H1 (cell line): ENCODE data around the gene SMPX. TPM values are rescaled to one million over a fixed set of nuclear protein-coding genes. Genes with fewer than 3 reads are reported as not detected.

ENCODE experiments used
- CTCF ChIA-PET: fragments of 300-600 bp; sonication (Branson Sonifier 250); formaldehyde crosslinking; loops from one replicate; lab custom pipeline; 2021; ENCODE audit not compliant: partially characterized antibody; lab: Charles Lee
- POLR2A ChIA-PET: fragments of 300-600 bp; sonication (Branson Sonifier 250); formaldehyde crosslinking; loops from one replicate; lab custom pipeline; 2021; ENCODE audit warnings: inconsistent platforms; ENCODE audit not compliant: partially characterized antibody; lab: Charles Lee
- DNase-seq, 2 experiments: peaks; one replicate each; pipeline versions ENCODE4 v3.0.0 to v3.0.0-alpha.2; 2010 to 2022; ENCODE audit warnings: low spot score in 2 of 2, low read depth in 1 of 2, mixed read lengths in 1 of 2
- FAIRE-seq: peaks from 2 replicates; lab custom pipeline; 2011; peaks lifted over from hg19 to GRCh38; lab: Jason Lieb, UNC
- H2AFZ ChIP-seq: 2 replicates; pipeline ENCODE4 v1.8.1; 2012; ENCODE audit warnings: low read length, inconsistent platforms
- H2AK5ac ChIP-seq: 2 replicates; pipeline ENCODE4 v1.6.1; 2013; ENCODE audit warnings: low read depth, low read length
- H2BK120ac ChIP-seq: replicated peaks from 2 replicates; pipeline ENCODE3; 2013; ENCODE audit warnings: low read depth, low read length, inconsistent platforms
- H2BK12ac ChIP-seq: 2 replicates; pipeline ENCODE4 v1.6.1; 2013; ENCODE audit warnings: low read depth, low read length
- H2BK15ac ChIP-seq: 2 replicates; pipeline ENCODE4 v1.6.1; 2013; ENCODE audit warnings: low read length
- H2BK20ac ChIP-seq: 2 replicates; pipeline ENCODE4 v1.6.1; 2013; ENCODE audit warnings: low read length
- H2BK5ac ChIP-seq: 2 replicates; pipeline ENCODE4 v1.6.1; 2013; ENCODE audit warnings: low read depth, low read length
- H3K14ac ChIP-seq: 2 replicates; pipeline ENCODE4 v1.6.1; 2013; ENCODE audit warnings: inconsistent platforms; ENCODE audit not compliant: insufficient read length
- H3K18ac ChIP-seq: 2 replicates; pipeline ENCODE4 v1.6.1; 2013; ENCODE audit warnings: low read length; ENCODE audit errors: extremely low read depth
- H3K23ac ChIP-seq: 2 replicates; pipeline ENCODE4 v1.6.1; 2013; ENCODE audit warnings: inconsistent platforms; ENCODE audit not compliant: insufficient read length
- H3K23me2 ChIP-seq: 2 replicates; pipeline ENCODE4 v1.6.1; 2013; ENCODE audit warnings: low read depth, low read length
- H3K27ac ChIP-seq: 2 replicates; pipeline ENCODE4 v1.6.1; 2011; ENCODE audit warnings: low read depth, low read length, inconsistent platforms
- H3K27me3 ChIP-seq, 4 experiments: replicated peaks in 1 of 4; 1 replicate in 1 of 4; 2 replicates in 3 of 4; pipeline versions ENCODE4 v1.6.1 to v1.8.1; 2011 to 2013; ENCODE audit warnings: low read length in 3 of 4, mild to moderate bottlenecking in 3 of 4, inconsistent platforms in 2 of 4, mixed read lengths in 2 of 4, moderate library complexity in 1 of 4; ENCODE audit not compliant: control insufficient read depth in 3 of 4, insufficient read depth in 3 of 4; ENCODE audit errors: extremely low read depth in 1 of 4
- H3K36me3 ChIP-seq, 4 experiments: 2 replicates each; pipeline versions ENCODE4 v1.6.1 to v1.8.1; 2011 to 2013; ENCODE audit warnings: mild to moderate bottlenecking in 4 of 4, low read length in 3 of 4, moderate library complexity in 2 of 4, control low read depth in 1 of 4, inconsistent platforms in 1 of 4; ENCODE audit not compliant: insufficient read depth in 4 of 4, control insufficient read depth in 2 of 4
- H3K4ac ChIP-seq: replicated peaks from 2 replicates; pipeline ENCODE3; 2013; ENCODE audit warnings: low read length, low read depth, mixed read lengths, inconsistent platforms; ENCODE audit not compliant: insufficient read length
- H3K4me1 ChIP-seq, 4 experiments: replicated peaks in 1 of 4; 1 replicate in 1 of 4; 2 replicates in 3 of 4; pipeline versions ENCODE4 v1.6.1 to v1.8.1; 2011 to 2013; ENCODE audit warnings: low read length in 3 of 4, inconsistent platforms in 2 of 4, mixed read lengths in 1 of 4; ENCODE audit not compliant: insufficient read depth in 4 of 4, control insufficient read depth in 3 of 4
- H3K4me2 ChIP-seq, 2 experiments: 2 replicates each; pipeline versions ENCODE4 v1.6.1 to v1.8.1; 2011 to 2013; ENCODE audit warnings: low read depth in 2 of 2, low read length in 2 of 2, control low read depth in 1 of 2, inconsistent platforms in 1 of 2, mild to moderate bottlenecking in 1 of 2; ENCODE audit not compliant: insufficient read depth in 1 of 2
- H3K4me3 ChIP-seq, 4 experiments: fragments of 200-600, 300-600 bp in 1 of 4; sonication (generic), shearing (Covaris generic), sonication (Bioruptor Twin) in 1 of 4; 2 replicates each; pipeline versions ENCODE4 v1.5.1 to v1.8.1; 2011 to 2016; ENCODE audit warnings: low read length in 4 of 4, low read depth in 3 of 4, control low read depth in 2 of 4, inconsistent platforms in 2 of 4, mild to moderate bottlenecking in 2 of 4, mixed read lengths in 1 of 4, moderate library complexity in 1 of 4; ENCODE audit not compliant: insufficient read depth in 2 of 4; ENCODE audit errors: extremely low read depth in 1 of 4
- H3K56ac ChIP-seq: replicated peaks from 2 replicates; pipeline ENCODE3; 2013; ENCODE audit warnings: low read depth, mild to moderate bottlenecking, mixed read lengths, low read length, inconsistent platforms; ENCODE audit not compliant: insufficient read length
- H3K79me1 ChIP-seq: 2 replicates; pipeline ENCODE4 v1.6.1; 2013; ENCODE audit warnings: low read depth, low read length, control low read depth
- H3K79me2 ChIP-seq, 2 experiments: 2 replicates each; pipeline versions ENCODE4 v1.6.1 to v1.8.1; 2012 to 2013; ENCODE audit warnings: low read length in 2 of 2, mild to moderate bottlenecking in 2 of 2, inconsistent platforms in 1 of 2; ENCODE audit not compliant: insufficient read depth in 2 of 2, control insufficient read depth in 1 of 2
- H3K9ac ChIP-seq, 4 experiments: replicated peaks in 1 of 4; 1 replicate in 1 of 4; 2 replicates in 3 of 4; pipeline versions ENCODE4 v1.6.1 to v1.8.1; 2011 to 2013; ENCODE audit warnings: low read depth in 3 of 4, low read length in 3 of 4, control low read depth in 2 of 4, mild to moderate bottlenecking in 2 of 4, moderate library complexity in 2 of 4, inconsistent platforms in 1 of 4; ENCODE audit errors: extremely low read depth in 1 of 4
- H3K9me3 ChIP-seq, 2 experiments: 2 replicates each; pipeline versions ENCODE4 v1.6.1 to v1.8.1; 2012 to 2013; ENCODE audit warnings: mild to moderate bottlenecking in 2 of 2, moderate library complexity in 2 of 2, control low read depth in 1 of 2, inconsistent platforms in 1 of 2, low read depth in 1 of 2, low read length in 1 of 2, mixed read lengths in 1 of 2; ENCODE audit not compliant: insufficient read depth in 2 of 2
- H4K20me1 ChIP-seq, 2 experiments: replicated peaks in 1 of 2; 2 replicates each; pipeline versions ENCODE3 to v1.8.1; 2011 to 2013; ENCODE audit warnings: inconsistent platforms in 2 of 2, low read length in 2 of 2, mild to moderate bottlenecking in 1 of 2; ENCODE audit not compliant: insufficient read depth in 2 of 2, control insufficient read depth in 1 of 2
- H4K5ac ChIP-seq: 2 replicates; pipeline ENCODE4 v1.6.1; 2013; ENCODE audit warnings: low read length, low read depth, mixed read lengths, inconsistent platforms; ENCODE audit not compliant: insufficient read length
- H4K8ac ChIP-seq: 2 replicates; pipeline ENCODE4 v1.8.0; 2013; ENCODE audit warnings: mild to moderate bottlenecking, moderate library complexity, low read length, inconsistent platforms; ENCODE audit not compliant: insufficient read depth; ENCODE audit errors: extremely low read depth
- H4K91ac ChIP-seq: replicated peaks from 2 replicates; pipeline ENCODE3; 2013; ENCODE audit warnings: low read length, mixed read lengths, inconsistent platforms; ENCODE audit not compliant: insufficient read length
- CEBPB ChIP-seq: IDR thresholded peaks from 2 replicates; pipeline ENCODE4 v1.6.1; 2012; ENCODE audit warnings: low read depth, low read length
- EP300 ChIP-seq, 2 experiments: IDR thresholded peaks; 1 replicate in 1 of 2; 2 replicates in 1 of 2; pipeline ENCODE4 v1.6.1; 2011 to 2012; ENCODE audit warnings: low read depth in 2 of 2, low read length in 2 of 2, mild to moderate bottlenecking in 2 of 2, borderline replicate concordance in 1 of 2, inconsistent platforms in 1 of 2, moderate library complexity in 1 of 2
- PHF8 ChIP-seq: fragments of 200-600 bp; sonication (generic); conservative IDR thresholded peaks from 2 replicates; pipeline ENCODE4 v1.7.1; 2012; ENCODE audit warnings: low read depth, mild to moderate bottlenecking, inconsistent platforms, low read length, moderate library complexity
- RNF2 ChIP-seq: fragments of 200-900, 300-1000 bp; sonication (generic); IDR thresholded peaks from 2 replicates; pipeline ENCODE4 v1.7.1; 2016; ENCODE audit warnings: borderline replicate concordance, low read depth, mild to moderate bottlenecking, antibody characterized with exemption, low read length; ENCODE audit not compliant: poor library complexity, severe bottlenecking; ENCODE audit errors: missing control alignments
- WGBS, 2 experiments: shearing (Covaris generic) in 1 of 2; methylation state at CpG; one replicate each; pipeline versions ENCODE4 v1.1.6 to v1.1.7; 2013 to 2015; ENCODE audit warnings: low lambda C conversion rate in 2 of 2, mixed read lengths in 2 of 2, inconsistent platforms in 1 of 2, low coverage in 1 of 2, missing lambda C conversion rate in 1 of 2; ENCODE audit not compliant: insufficient replicate concordance in 2 of 2, insufficient coverage in 1 of 2, insufficient read length in 1 of 2; ENCODE audit errors: extremely low coverage in 1 of 2, missing lambda C conversion rate in 1 of 2; 5-methylcytosine and 5-hydroxymethylcytosine counted together
- polyA plus RNA-seq, 7 experiments: library from polyadenylated mRNA; depleted of rRNA in 3 of 7; stranded (reverse) in 5 of 7; unstranded in 2 of 7; fragments of >200 nt in 5 of 7; fragments of 200-250 nt in 2 of 7; gene quantifications; 1 replicate in 5 of 7; 2 replicates in 1 of 7; 4 replicates in 1 of 7; pipeline versions ENCODE4 v1.2.1 to v1.2.3, GENCODE V29; 2011 to 2013; ENCODE audit warnings: missing spikeins in 2 of 7, mixed read lengths in 2 of 7
- total RNA-seq: library from RNA; stranded (reverse); fragmentation: NEBNext Ultra II Directional; extraction: Animal tissue kit (Norgen Biotek cat#: 25700); gene quantifications from 2 replicates; pipeline ENCODE4 v1.2.1, GENCODE V29; 2021
- TF ChIP-seq, protein P1 (sequence below): IDR thresholded peaks from 2 replicates; pipeline ENCODE4 v1.6.1; 2011; ENCODE audit warnings: low read depth, mild to moderate bottlenecking, low read length; ENCODE audit not compliant: insufficient read depth

The SMPX gene
- total and polyA plus RNA-seq, 2 of the 8 experiments (the other 6 are each of a cell fraction or from before 2014, with no cell fraction given): not detected

DNA sequence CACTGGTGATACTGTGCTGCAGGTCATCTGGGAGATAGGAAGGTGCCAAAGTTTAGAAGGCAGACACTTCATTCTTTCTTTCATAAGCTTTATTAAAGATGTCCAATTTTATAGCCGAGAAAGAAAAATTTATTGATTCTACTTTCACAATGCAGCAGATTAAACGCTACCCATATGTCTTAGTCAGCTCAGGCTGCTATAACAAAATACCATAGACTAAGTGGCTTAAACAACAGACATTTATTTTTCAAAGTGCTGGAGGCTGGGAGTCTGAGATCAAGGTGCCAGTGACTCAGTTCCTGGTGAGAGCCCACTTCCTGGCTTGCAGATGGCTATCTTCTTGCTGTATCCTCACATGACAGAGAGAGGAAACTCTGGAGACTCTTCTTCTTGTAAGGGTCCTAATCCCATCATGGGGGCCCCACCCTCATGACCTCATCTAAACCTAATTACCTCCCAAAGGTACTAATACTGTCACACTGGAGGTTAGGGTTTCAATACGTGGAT lies 66.4 kb downstream of the SMPX start:
- Histone ChIP-seq H2BK20ac (no peak overlapping the region), H3K4me2 (no peak overlapping the region), H3K79me1 (no peaks in the 10 kb centered on the region), H3K9ac (no peak overlapping the region), H3K27ac (no peak overlapping the region), H3K36me3 (no peaks in the 10 kb centered on the region), H4K20me1 (no peaks in the 10 kb centered on the region), H3K9me3 (no peaks in the 10 kb centered on the region)
- no peak for TF ChIP-seq CEBPB
- no peak for TF ChIP-seq PHF8
- no peak for TF ChIP-seq RNF2
- TF ChIP-seq, protein P1, sequence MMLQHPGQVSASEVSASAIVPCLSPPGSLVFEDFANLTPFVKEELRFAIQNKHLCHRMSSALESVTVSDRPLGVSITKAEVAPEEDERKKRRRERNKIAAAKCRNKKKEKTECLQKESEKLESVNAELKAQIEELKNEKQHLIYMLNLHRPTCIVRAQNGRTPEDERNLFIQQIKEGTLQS: no peak
- no peak for TF ChIP-seq EP300 (IDR thresholded peaks at IDR 0.05; ENCODE audit: borderline replicate concordance in 1 of 2, low read depth in 2 of 2, low read length in 2 of 2)
- TF ChIP-seq, all 59 proteins: peak for 0
- H3K23ac ChIP-seq: no peak overlapping the region
- H2AFZ ChIP-seq: no peak overlapping the region
- no peak overlapping the region for H2BK15ac ChIP-seq
- H4K8ac ChIP-seq: no peak overlapping the region
- DNase-seq (no peak), FAIRE-seq (no peak)
- no peak overlapping the region for H3K4ac ChIP-seq
- no peak overlapping the region for H3K56ac ChIP-seq
- 90% methylated on average over 3 of the region's 3 CpGs; no CpG with 5 or more reads in 1 of the 2 experiments for WGBS, 2 experiments
- no peak overlapping the region for H2BK120ac ChIP-seq
- H3K18ac ChIP-seq: no peak overlapping the region
- POLR2A ChIA-PET: no interaction called here
- no peak overlapping the region for H2AK5ac ChIP-seq
- H3K4me3 ChIP-seq: no peak overlapping the region
- no peaks in the 10 kb centered on the region for H3K4me1 ChIP-seq
- no peaks in the 10 kb centered on the region for H3K79me2 ChIP-seq
- CTCF ChIA-PET: no interaction called here
- H2BK5ac ChIP-seq: no peak overlapping the region
- H4K5ac ChIP-seq: no peak overlapping the region
- H4K91ac ChIP-seq: no peak overlapping the region
- H3K23me2 ChIP-seq: no peaks in the 10 kb centered on the region
- H3K14ac ChIP-seq: no peak overlapping the region
- H2BK12ac ChIP-seq: no peak overlapping the region
- no peaks in the 10 kb centered on the region for H3K27me3 ChIP-seq
